Right lobe of liver (tissue), 6 donors: ENCODE data around the gene B4GALNT3. TPM values are rescaled to one million over a fixed set of nuclear protein-coding genes. Genes with fewer than 3 reads are reported as not detected.

ENCODE experiments used
- ATAC-seq, 4 donors: fragments of 200-7000 bp; cut with Tn5 transposase; one replicate each; pipeline ENCODE4 v1.9.1; 2020; ENCODE audit warnings: mild to moderate bottlenecking in 4 of 4, moderate library complexity in 4 of 4
- DNase-seq, 3 donors: peaks; one replicate each; pipeline ENCODE4 v3.0.0-alpha.2; 2020
- H3K27ac ChIP-seq, 3 donors: fragments of 200-600 bp; one replicate each; pipeline ENCODE4 v1.8.0; 2022
- H3K27me3 ChIP-seq, 2 donors: fragments of 200-600 bp; one replicate each; pipeline ENCODE4 v1.8.0; 2022
- H3K36me3 ChIP-seq, 4 donors: fragments of 200-600 bp; sonication (generic) in 1 of 4; one replicate each; pipeline versions ENCODE4 v1.5.1 to v1.8.0; 2017 to 2022; ENCODE audit warnings: control low read depth in 1 of 4
- H3K4me1 ChIP-seq, 4 donors: fragments of 200-600 bp; sonication (generic) in 1 of 4; one replicate each; pipeline versions ENCODE4 v1.5.1 to v1.8.0; 2017 to 2022; ENCODE audit warnings: control low read depth in 1 of 4
- H3K4me3 ChIP-seq, 3 donors: fragments of 200-600 bp; one replicate each; pipeline ENCODE4 v1.8.0; 2022
- H3K9me3 ChIP-seq, 4 donors: fragments of 200-600 bp; sonication (generic) in 1 of 4; one replicate each; pipeline versions ENCODE4 v1.5.1 to v1.8.0; 2017 to 2022; ENCODE audit warnings: control low read depth in 1 of 4
- CTCF ChIP-seq, 4 donors: fragments of 200-600 bp in 3 of 4; fragments of 450-650 bp in 1 of 4; IDR thresholded peaks; one replicate each; pipeline versions ENCODE4 v1.5.1 to v1.8.0; 2016 to 2022; ENCODE audit warnings: antibody characterized with exemption in 4 of 4, mild to moderate bottlenecking in 2 of 4
- POLR2A ChIP-seq: fragments of 450-650 bp; IDR thresholded peaks from one replicate; pipeline ENCODE4 v1.6.1; 2017; ENCODE audit warnings: antibody characterized with exemption, mild to moderate bottlenecking
- WGBS: methylation state at CpG from one replicate; pipeline ENCODE4 v1.1.6; 2018; ENCODE audit warnings: low coverage, low lambda C conversion rate; ENCODE audit not compliant: insufficient coverage; ENCODE audit errors: missing lambda C conversion rate; 5-methylcytosine and 5-hydroxymethylcytosine counted together
- intact Hi-C, 2 donors: fragments of 100-400 bp; cut with DNase I; formaldehyde crosslinking; loops; one replicate each; pipeline versions ENCODE4 v1.11.2 to v1.14.1; 2022
- total RNA-seq, 6 experiments: library from RNA; depleted of rRNA in 2 of 6; stranded (reverse); fragments of >200 nt in 2 of 6; fragmentation: NEBNext Ultra II Directional in 3 of 6; extraction: Animal tissue kit (Norgen Biotek cat#: 25700) in 3 of 6; gene quantifications; one replicate each; pipeline versions ENCODE4 v1.1.0 to v1.2.4, GENCODE V29; 2016 to 2023
- donor health status: DM: no; HTN: yes; CAD: no.
- donor health status: DM: no; HTN: no; CAD: no.
- donor health status: DM: no; HTN: no; CAD: no.
- donor health status: DM: no; HTN: yes; CAD: no.
- donor health status: DM: no; HTN: yes; CAD: no.

The B4GALNT3 gene
- total RNA-seq, 6 experiments from 2014 or later = 0.12 to 2.0 (median 0.38) TPM

- peaks cover 0 to 7% (median 0%) of the 10 kb centered on the region in 4 donors for H3K4me1 ChIP-seq
- TF ChIP-seq CTCF (IDR thresholded peaks at IDR 0.05) (no peak), POLR2A (no peak)
- no peak for DNase-seq
- intact Hi-C loops = no loop called here
- no peaks in the 10 kb centered on the region for H3K9me3 ChIP-seq
- H3K4me3 ChIP-seq = no peak overlapping the region
- WGBS = 97% methylated on average over 6 of the region's 13 CpGs
- no peak overlapping the region for H3K27ac ChIP-seq
- no peaks in the 10 kb centered on the region for H3K36me3 ChIP-seq
- ATAC-seq = peak in 1 of 4 donors; percentile 13
- H3K27me3 ChIP-seq = no peaks in the 10 kb centered on the region
These were observed 140.0 kb downstream of the B4GALNT3 start for GRCh38 chr12:599756-600155.

GRCh38 chr12:601976-602699, 142.4 kb downstream of the B4GALNT3 start:
- peak in 1 of 3 donors; percentile 20 for DNase-seq
- WGBS = 75% methylated on average over 6 of the region's 7 CpGs
- no peak overlapping the region for H3K27ac ChIP-seq

GRCh38 chr12:602700-603068, 142.9 kb downstream of the B4GALNT3 start:
- H3K27me3 ChIP-seq = no peaks in the 10 kb centered on the region
- peaks cover 0 to 12% (median under 1%) of the 10 kb centered on the region in 4 donors for H3K4me1 ChIP-seq
- intact Hi-C loops = no loop called here
- H3K9me3 ChIP-seq = no peaks in the 10 kb centered on the region
- no peaks in the 10 kb centered on the region for H3K36me3 ChIP-seq
- DNase-seq (no peak), ATAC-seq (no peak)
- no peak overlapping the region for H3K4me3 ChIP-seq
- H3K27ac ChIP-seq = no peak overlapping the region
- TF ChIP-seq CTCF (IDR thresholded peaks at IDR 0.05) = no peak
- TF ChIP-seq POLR2A = no peak

More at GRCh38 chr12:601976-602699, 142.4 kb downstream of the B4GALNT3 start:
- H3K36me3 ChIP-seq = no peaks in the 10 kb centered on the region
- no peak overlapping the region for H3K4me3 ChIP-seq
- no peaks in the 10 kb centered on the region for H3K27me3 ChIP-seq
- TF ChIP-seq CTCF (IDR thresholded peaks at IDR 0.05) = no peak
- no peak for TF ChIP-seq POLR2A
- H3K4me1 ChIP-seq = peaks cover 0 to 7% (median 0%) of the 10 kb centered on the region in 4 donors
- intact Hi-C loops = no loop called here
- ATAC-seq = peak; percentile 41 to 72 (median 60)
- H3K9me3 ChIP-seq = no peaks in the 10 kb centered on the region

- ATAC-seq = no peak
- WGBS = 84% methylated on average over 6 of the region's 7 CpGs
- intact Hi-C loops = no loop called here
- Histone ChIP-seq H3K36me3 (no peaks in the 10 kb centered on the region), H3K27ac (no peak overlapping the region), H3K27me3 (no peaks in the 10 kb centered on the region), H3K4me3 (no peak overlapping the region), H3K4me1 (peaks cover 0 to 33% (median 9%) of the 10 kb centered on the region in 4 donors), H3K9me3 (no peaks in the 10 kb centered on the region)
- TF ChIP-seq CTCF (IDR thresholded peaks at IDR 0.05) = no peak
- no peak for TF ChIP-seq POLR2A
- DNase-seq = peak in 1 of 3 donors; percentile 29
These were observed 145.2 kb downstream of the B4GALNT3 start for GRCh38 chr12:604956-605355.
